Stimulated activated CD8-positive, alpha-beta memory T cell treated with anti-CD3 and anti-CD28 coated beads, Interleukin-12 subunit alpha, Interleukin-12 subunit beta, amount 100 ng/mL, for 24 hours (primary cell): ENCODE measurements around the gene CDH18.
"Not testable (repeated sequence)": the region's sequence is repeated elsewhere in the genome, so short reads cannot be mapped to it uniquely, and the experiment has no call there.

Experiments
- DNase-seq: peaks from one replicate; pipeline ENCODE4 v3.0.0-alpha.2; 2020; ENCODE audit errors: extremely low read depth

CDH18 gene

GRCh38 chr5:19859020-19859419 is 129.0 kb downstream of the CDH18 start:
- DNase-seq: no peak

- no peak for DNase-seq
Measured at GRCh38 chr5:19855931-19856330, 132.1 kb downstream of the CDH18 start.

GRCh38 chr5:19855453-19855852 is 132.5 kb downstream of the CDH18 start:
- DNase-seq: no peak

- DNase-seq: no peak
Measured at GRCh38 chr5:19855031-19855430, 133.0 kb downstream of the CDH18 start.

GRCh38 chr5:19853616-19854240 is 134.3 kb downstream of the CDH18 start:
- no peak for DNase-seq

- DNase-seq: no peak
Measured at GRCh38 chr5:19837536-19838174, 150.3 kb downstream of the CDH18 start.

- DNase-seq: no peak
Measured at GRCh38 chr5:19835442-19835841, 152.6 kb downstream of the CDH18 start.

- not testable (repeated sequence) for DNase-seq
Measured at GRCh38 chr5:19812720-19813119, 175.3 kb downstream of the CDH18 start.

- no peak for DNase-seq
Measured at GRCh38 chr5:19806756-19807155, 181.2 kb downstream of the CDH18 start.

GRCh38 chr5:19802686-19803085 is 185.3 kb downstream of the CDH18 start:
- DNase-seq: no peak

- no peak for DNase-seq
Measured at GRCh38 chr5:19795218-19795617, 192.8 kb downstream of the CDH18 start.

GRCh38 chr5:19790829-19791466 is 197.1 kb downstream of the CDH18 start:
- no peak for DNase-seq

- DNase-seq: no peak
Measured at GRCh38 chr5:19782566-19782965, 205.4 kb downstream of the CDH18 start.

GRCh38 chr5:19777363-19777762 is 210.6 kb downstream of the CDH18 start:
- DNase-seq: no peak

- DNase-seq: not testable (repeated sequence)
Measured at GRCh38 chr5:19776886-19777285, 211.1 kb downstream of the CDH18 start.

GRCh38 chr5:19771174-19771835 is 216.7 kb downstream of the CDH18 start:
- no peak for DNase-seq

GRCh38 chr5:19770396-19770795 is 217.6 kb downstream of the CDH18 start:
- no peak for DNase-seq

- DNase-seq: no peak
Measured at GRCh38 chr5:19767987-19768386, 220.0 kb downstream of the CDH18 start.

GRCh38 chr5:19753579-19753978 is 234.4 kb downstream of the CDH18 start:
- DNase-seq: no peak

GRCh38 chr5:19751326-19751725 is 236.7 kb downstream of the CDH18 start:
- DNase-seq: no peak

- no peak for DNase-seq
Measured at GRCh38 chr5:19745247-19745646, 242.8 kb downstream of the CDH18 start.

GRCh38 chr5:19739671-19740070 is 248.3 kb downstream of the CDH18 start:
- no peak for DNase-seq

- no peak for DNase-seq
Measured at GRCh38 chr5:19734776-19735175, 253.2 kb downstream of the CDH18 start.
